Measurements from ENCODE around the gene RIMS1.

- no peak for TF ChIP-seq POLR2A (IDR thresholded peaks at IDR 0.05)
- no peak for TF ChIP-seq CTCF (IDR thresholded peaks at IDR 0.05)
Observed at GRCh38 chr6:72390548-72390947, 504.2 kb downstream of the RIMS1 start.

Measured in adrenal gland (tissue), 5 donors.